Body of pancreas (tissue), 4 donors: ENCODE data around the gene ST6GAL1. TPM values are rescaled to one million over a fixed set of nuclear protein-coding genes. Genes with fewer than 3 reads are reported as not detected.

Experiments
- ATAC-seq: fragments of 150-250 bp; one replicate; pipeline ENCODE4 v1.9.1; 2016
- DNase-seq, 4 donors: peaks; one replicate each; pipeline ENCODE4 v3.0.0-alpha.2; 2019
- H3K27ac ChIP-seq, 4 donors: fragments of 200-600 bp; sonication (generic); 1 replicate in 3 of 4; 2 replicates in 1 of 4; pipeline versions ENCODE4 v1.5.1 to v1.6.1; 2016 to 2019; ENCODE audit warnings: mild to moderate bottlenecking in 1 of 4, mixed read lengths in 1 of 4, moderate library complexity in 1 of 4
- H3K27me3 ChIP-seq, 2 donors: fragments of 200-600 bp; sonication (generic); one replicate each; pipeline ENCODE4 v1.6.0; 2016; ENCODE audit warnings: mild to moderate bottlenecking in 1 of 2
- H3K36me3 ChIP-seq, 2 donors: fragments of 200-600 bp; sonication (generic); replicated peaks in 1 of 2; 2 replicates each; pipeline ENCODE4 v1.5.1; 2016; ENCODE audit warnings: low read depth in 2 of 2; ENCODE audit not compliant: insufficient read depth in 1 of 2
- H3K4me1 ChIP-seq: fragments of 200-600 bp; sonication (generic); one replicate; pipeline ENCODE4 v1.6.0; 2016
- H3K4me3 ChIP-seq, 2 donors: fragments of 200-600 bp; sonication (generic); 1 replicate in 1 of 2; 2 replicates in 1 of 2; pipeline ENCODE4 v1.5.1; 2016 to 2019
- H3K9me3 ChIP-seq, 3 donors: fragments of 200-600 bp; sonication (generic); 1 replicate in 2 of 3; 2 replicates in 1 of 3; pipeline ENCODE4 v1.5.1; 2016
- POLR2A ChIP-seq, 3 donors: fragments of 450-650 bp; IDR thresholded peaks; one replicate each; pipeline ENCODE4 v1.6.1; 2016; ENCODE audit warnings: antibody characterized with exemption in 3 of 3, mild to moderate bottlenecking in 2 of 3
- WGBS, 2 donors: methylation state at CpG; one replicate each; pipeline ENCODE4 v1.1.5; 2017; 5-methylcytosine and 5-hydroxymethylcytosine counted together
- intact Hi-C: fragments of 100-400 bp; cut with DNase I; formaldehyde crosslinking; loops from one replicate; pipeline ENCODE4 v1.15.1; 2023
- total RNA-seq, 2 donors: library from RNA; depleted of rRNA; stranded (reverse); fragments of >200 nt; gene quantifications; one replicate each; pipeline ENCODE4 v1.1.0, GENCODE V29; 2016
- TF ChIP-seq, protein P1 (sequence below), 7 experiments: fragments of 450-650 bp in 4 of 7; fragments of 200-600 bp in 3 of 7; sonication (generic) in 3 of 7; IDR thresholded peaks; one replicate each; pipeline ENCODE4 v1.5.1; 2016 to 2019; ENCODE audit warnings: antibody characterized with exemption in 7 of 7

The ST6GAL1 gene
- total RNA-seq, 2 donors from 2014 or later: 10.2 to 12.2 TPM

DNA sequence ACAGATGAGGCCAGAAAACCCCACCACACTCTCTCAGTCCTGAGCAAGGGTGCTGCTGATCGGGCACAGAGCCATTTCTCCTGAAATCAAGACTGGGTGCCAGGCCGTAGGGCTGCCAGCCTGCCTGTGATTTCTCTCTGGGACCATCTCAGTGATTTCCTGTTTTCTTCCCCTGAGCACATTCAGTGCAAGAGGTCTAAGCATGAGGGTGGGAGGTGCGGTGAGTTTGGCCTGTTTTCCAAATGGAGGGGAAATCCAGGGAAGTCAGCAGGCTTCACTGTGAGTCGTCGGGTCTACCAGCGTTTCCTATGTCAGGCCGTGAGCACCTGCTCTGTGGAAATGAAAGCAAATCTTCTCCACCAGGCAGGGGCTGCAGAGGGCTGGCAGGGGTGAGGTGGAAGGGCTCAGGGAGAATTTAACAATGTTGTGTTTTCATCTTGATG lies 82.3 kb downstream of the ST6GAL1 start:
- TF ChIP-seq, protein P1, sequence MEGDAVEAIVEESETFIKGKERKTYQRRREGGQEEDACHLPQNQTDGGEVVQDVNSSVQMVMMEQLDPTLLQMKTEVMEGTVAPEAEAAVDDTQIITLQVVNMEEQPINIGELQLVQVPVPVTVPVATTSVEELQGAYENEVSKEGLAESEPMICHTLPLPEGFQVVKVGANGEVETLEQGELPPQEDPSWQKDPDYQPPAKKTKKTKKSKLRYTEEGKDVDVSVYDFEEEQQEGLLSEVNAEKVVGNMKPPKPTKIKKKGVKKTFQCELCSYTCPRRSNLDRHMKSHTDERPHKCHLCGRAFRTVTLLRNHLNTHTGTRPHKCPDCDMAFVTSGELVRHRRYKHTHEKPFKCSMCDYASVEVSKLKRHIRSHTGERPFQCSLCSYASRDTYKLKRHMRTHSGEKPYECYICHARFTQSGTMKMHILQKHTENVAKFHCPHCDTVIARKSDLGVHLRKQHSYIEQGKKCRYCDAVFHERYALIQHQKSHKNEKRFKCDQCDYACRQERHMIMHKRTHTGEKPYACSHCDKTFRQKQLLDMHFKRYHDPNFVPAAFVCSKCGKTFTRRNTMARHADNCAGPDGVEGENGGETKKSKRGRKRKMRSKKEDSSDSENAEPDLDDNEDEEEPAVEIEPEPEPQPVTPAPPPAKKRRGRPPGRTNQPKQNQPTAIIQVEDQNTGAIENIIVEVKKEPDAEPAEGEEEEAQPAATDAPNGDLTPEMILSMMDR (IDR thresholded peaks at IDR 0.05): no peak
- Histone ChIP-seq H3K4me1 (no peaks in the 10 kb centered on the region), H3K36me3 (no peaks in the 10 kb centered on the region), H3K27ac (peak overlapping the region in 1 of 4 donors; percentile 54), H3K27me3 (no peaks in the 10 kb centered on the region), H3K9me3 (no peaks in the 10 kb centered on the region), H3K4me3 (no peak overlapping the region)
- DNase-seq (no peak), ATAC-seq (no peak)
- intact Hi-C loops: no loop called here
- WGBS, 2 donors: 34 to 65% methylated on average over 7 of the region's 7 CpGs

DNA sequence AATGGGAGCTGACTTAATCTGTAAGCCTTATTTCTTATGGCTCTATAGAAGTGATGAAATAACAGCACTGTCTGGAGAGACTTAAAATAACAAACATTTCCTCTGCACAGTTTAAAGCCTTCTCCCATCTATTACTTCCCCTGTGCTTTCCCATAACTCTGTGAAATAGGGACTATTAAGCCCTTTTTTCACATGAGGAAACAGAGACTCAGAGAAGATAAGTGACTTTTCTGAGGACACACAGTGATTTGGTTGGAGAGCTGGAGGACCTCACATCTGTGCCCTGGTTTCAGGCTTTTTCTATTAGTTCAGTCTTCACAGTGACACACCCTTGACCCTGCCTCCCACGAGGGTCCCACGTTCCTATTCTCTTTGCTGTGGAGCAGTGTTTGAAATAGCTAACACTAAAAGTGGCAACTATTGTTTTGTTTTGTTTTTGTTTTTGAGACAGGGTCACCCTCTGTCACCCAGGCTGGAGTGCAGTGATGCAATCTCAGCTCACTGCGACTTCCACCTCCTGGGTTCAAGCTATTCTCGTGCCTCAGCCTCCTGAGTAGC lies 82.9 kb downstream of the ST6GAL1 start:
- ATAC-seq (no peak), DNase-seq (no peak)
- TF ChIP-seq, protein P1 (IDR thresholded peaks at IDR 0.05): no peak
- TF ChIP-seq POLR2A (IDR thresholded peaks at IDR 0.05): no peak
- Histone ChIP-seq H3K4me1 (no peaks in the 10 kb centered on the region), H3K4me3 (no peak overlapping the region), H3K9me3 (no peaks in the 10 kb centered on the region), H3K27me3 (no peaks in the 10 kb centered on the region), H3K36me3 (no peaks in the 10 kb centered on the region), H3K27ac (peak overlapping the region in 1 of 4 donors; percentile 54)
- intact Hi-C loops: no loop called here
- 64 to 70% methylated on average over 4 of the region's 4 CpGs for WGBS, 2 donors

DNA sequence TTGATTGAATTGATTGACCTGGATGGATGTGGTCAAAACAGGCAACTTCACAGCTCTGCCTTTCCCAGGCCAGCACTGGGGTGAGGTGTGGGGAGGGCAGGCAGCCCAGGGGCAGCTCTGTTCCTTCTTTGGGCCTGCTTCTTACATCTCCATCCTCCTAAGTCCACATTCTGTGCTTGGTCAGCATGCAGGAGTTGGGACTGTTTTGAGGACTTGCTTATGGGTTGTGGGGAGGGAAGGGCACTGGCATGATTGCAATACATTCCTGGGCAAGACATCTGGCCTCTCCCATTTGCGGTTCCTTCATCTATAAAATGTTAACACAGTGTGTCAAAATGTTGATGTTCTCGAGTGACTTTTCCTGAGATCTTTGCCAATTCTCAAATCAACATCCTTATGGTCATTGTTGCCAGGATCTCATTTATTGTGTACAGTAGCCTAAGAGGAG lies 84.1 kb downstream of the ST6GAL1 start:
- no peak for DNase-seq

DNA sequence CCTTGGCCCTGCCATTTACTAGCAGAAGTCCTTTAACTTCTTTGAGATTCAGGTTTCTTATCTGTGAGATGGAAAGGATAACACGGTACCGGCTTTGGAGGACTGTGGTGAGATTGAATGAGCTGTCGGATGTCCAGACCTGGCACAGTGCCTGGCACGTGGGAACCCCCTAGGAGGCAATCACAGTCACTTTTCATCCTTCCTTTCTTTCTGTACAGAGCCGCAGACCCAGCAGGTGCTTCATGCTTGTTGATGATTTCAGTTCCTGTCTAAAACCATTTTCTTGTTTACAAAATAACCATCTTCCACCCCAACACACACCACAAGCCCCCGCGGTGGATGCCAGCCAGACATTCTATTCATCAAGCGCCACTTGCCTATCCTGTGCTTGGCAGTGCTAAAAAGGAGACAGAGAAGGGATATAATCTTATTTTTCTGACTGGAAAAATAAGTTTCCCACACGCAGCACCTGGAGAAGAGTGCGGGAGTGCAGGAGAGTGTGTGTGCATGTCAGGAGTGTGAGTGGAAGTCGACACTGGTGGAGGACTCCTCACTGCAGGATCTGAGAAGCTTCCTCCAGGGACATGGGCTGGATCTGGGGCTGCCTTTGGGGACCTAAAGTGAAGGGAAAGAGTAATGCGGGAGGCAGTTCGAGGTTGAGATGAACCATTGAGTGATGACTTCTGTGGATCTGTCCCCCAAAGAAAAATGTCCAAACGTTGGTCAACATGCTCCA lies 85.7 kb downstream of the ST6GAL1 start:
- H3K4me1 ChIP-seq: no peaks in the 10 kb centered on the region
- H3K4me3 ChIP-seq: no peak overlapping the region
- no peaks in the 10 kb centered on the region for H3K27me3 ChIP-seq
- no peaks in the 10 kb centered on the region for H3K36me3 ChIP-seq
- no peaks in the 10 kb centered on the region for H3K9me3 ChIP-seq
- 67 to 75% methylated on average over 14 of the region's 14 CpGs for WGBS, 2 donors
- no peak overlapping the region for H3K27ac ChIP-seq
- TF ChIP-seq, protein P1 (IDR thresholded peaks at IDR 0.05): no peak
- no peak for TF ChIP-seq POLR2A (IDR thresholded peaks at IDR 0.05)
- intact Hi-C loops: no loop called here
- ATAC-seq (no peak), DNase-seq (no peak)

More for the DNA sequence above, 84.1 kb downstream of the ST6GAL1 start:
- no peak overlapping the region for H3K27ac ChIP-seq
- intact Hi-C loops: no loop called here
- H3K4me1 ChIP-seq: no peaks in the 10 kb centered on the region
- H3K36me3 ChIP-seq: no peaks in the 10 kb centered on the region
- no peak for TF ChIP-seq POLR2A (IDR thresholded peaks at IDR 0.05)
- TF ChIP-seq, protein P1 (IDR thresholded peaks at IDR 0.05): no peak
- 52 to 64% methylated on average over 2 of the region's 2 CpGs for WGBS, 2 donors
- no peaks in the 10 kb centered on the region for H3K27me3 ChIP-seq
- no peaks in the 10 kb centered on the region for H3K9me3 ChIP-seq
- H3K4me3 ChIP-seq: no peak overlapping the region
- no peak for ATAC-seq
